GM19193 (cell line): Measurements from ENCODE around the gene CNOT1.

Experiments
- POLR2A ChIP-seq: IDR thresholded peaks from 4 replicates; pipeline ENCODE4 v1.6.1; 2011; ENCODE audit not compliant: insufficient read depth, insufficient read length; ENCODE audit errors: extremely low read depth

The CNOT1 gene

DNA sequence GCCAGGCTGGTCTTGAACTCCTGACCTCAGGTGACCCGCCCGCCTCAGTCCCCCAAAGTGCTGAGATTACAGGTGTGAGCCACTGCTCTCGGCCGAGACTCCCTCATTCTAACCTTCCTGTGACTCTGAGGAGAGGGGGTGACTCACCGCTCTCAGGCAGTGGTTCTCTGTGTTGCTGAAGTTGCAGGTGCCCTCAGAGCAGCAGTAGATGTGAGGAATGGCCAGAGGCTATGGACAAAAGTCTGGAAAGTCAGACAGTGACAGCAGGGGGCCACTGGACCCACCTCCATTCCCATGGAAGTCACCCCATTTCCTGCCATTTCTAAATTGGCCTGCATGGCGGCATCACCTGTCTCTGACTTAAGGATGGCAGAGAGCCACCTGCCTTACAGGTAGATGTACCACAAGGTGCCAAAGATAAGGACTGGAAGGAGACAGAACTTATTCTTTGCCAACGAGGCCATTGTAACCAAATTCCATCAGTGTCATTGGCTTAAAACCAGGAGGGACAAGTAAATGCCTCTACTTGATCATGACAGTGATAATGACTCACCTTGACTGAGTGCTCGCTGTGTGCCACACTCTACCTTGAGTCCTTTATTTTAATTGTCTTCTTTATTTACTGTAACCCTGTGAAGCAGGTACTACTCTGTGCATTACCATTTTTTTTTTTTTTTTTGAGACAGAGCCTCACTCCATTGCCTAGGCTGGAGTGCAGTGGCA, 15.3 kb upstream of the CNOT1 start:
- no peak for TF ChIP-seq POLR2A

DNA sequence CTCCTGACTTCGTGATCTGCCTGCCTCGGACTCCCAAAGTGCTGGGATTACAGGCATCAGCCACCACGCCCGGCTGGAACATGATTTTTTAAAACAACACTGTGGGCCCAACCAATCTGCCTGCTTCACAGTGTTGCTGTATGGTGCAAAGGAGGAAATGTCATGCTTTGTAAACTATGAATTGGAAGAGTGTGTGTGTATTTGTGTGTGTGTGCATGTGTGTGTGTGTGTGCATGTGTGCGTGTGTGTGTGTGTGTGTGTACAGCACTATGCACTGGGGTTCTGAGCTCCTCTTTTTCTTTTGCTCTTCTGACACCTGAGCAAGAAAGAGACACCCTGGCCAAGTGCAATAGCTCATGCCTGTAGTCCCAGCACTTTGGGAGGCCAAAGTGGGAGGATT, 14.5 kb upstream of the CNOT1 start:
- TF ChIP-seq POLR2A = no peak

DNA sequence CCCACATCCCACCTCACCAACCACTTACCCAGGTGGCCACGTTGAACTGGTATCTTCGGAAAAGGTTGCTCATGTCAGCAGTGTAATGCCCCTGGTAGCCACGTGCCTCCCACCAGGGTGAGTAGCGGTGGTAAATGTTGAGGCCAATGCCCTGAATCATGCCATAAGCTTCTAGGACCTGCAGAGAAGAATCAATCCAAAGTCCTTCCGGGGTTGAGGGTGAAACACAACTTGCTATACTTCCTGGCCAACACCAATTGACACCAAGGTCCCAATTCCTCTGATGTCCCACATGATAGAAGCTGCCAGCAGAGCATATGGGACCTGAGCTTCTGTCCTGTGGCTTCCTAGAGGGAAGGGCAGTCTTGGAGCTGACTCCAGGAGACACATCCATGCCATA, 11.3 kb upstream of the CNOT1 start:
- TF ChIP-seq POLR2A = no peak

- no peak for TF ChIP-seq POLR2A
Measured at GRCh38 chr16:58639836-58640235, 10.2 kb upstream of the CNOT1 start.

DNA sequence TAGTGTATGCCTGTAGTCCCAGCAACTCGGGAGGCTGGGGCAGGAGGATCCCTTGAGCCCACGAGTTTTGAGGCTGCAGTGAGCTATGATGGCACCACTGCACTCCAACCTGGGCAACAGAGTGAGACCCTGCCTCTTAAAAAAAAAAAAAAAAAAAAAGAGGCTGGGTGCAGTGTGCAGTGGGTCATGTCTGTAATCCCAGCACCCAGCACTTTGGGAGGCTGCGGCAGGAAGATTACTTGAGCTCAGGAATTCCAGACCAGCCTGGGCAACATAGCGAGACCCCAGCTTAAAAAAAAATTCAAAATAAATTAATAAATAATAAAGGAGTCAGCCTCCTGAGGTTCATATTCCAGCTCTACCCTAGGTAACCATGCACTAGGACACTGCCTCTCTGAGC, 9.6 kb upstream of the CNOT1 start:
- no peak for TF ChIP-seq POLR2A

GRCh38 chr16:58638148-58639036, 8.8 kb upstream of the CNOT1 start:
- TF ChIP-seq POLR2A = no peak

DNA sequence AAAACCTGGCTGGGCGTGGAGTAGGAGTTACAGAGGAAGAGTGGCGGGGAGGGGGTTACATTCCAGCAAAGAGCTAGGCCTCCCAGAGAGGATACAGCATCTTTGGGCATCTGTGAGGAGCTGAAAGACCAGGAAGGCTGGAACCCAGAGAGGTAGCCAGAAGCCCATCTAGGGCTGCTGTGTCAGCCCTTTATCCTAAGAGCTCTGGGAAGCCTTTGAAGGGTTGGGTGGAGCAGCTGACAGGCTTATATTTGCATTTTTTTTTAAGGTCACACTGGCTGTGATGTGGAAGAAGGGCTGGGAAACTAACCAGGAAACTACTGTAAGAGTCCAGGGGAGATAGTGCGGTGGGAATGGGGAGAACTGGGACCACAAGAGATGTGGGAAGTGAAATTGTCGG, 6.8 kb upstream of the CNOT1 start:
- no peak for TF ChIP-seq POLR2A

GRCh38 chr16:58635502-58635901, 5.9 kb upstream of the CNOT1 start:
- no peak for TF ChIP-seq POLR2A

GRCh38 chr16:58634265-58634802, 4.7 kb upstream of the CNOT1 start:
- TF ChIP-seq POLR2A = no peak

DNA sequence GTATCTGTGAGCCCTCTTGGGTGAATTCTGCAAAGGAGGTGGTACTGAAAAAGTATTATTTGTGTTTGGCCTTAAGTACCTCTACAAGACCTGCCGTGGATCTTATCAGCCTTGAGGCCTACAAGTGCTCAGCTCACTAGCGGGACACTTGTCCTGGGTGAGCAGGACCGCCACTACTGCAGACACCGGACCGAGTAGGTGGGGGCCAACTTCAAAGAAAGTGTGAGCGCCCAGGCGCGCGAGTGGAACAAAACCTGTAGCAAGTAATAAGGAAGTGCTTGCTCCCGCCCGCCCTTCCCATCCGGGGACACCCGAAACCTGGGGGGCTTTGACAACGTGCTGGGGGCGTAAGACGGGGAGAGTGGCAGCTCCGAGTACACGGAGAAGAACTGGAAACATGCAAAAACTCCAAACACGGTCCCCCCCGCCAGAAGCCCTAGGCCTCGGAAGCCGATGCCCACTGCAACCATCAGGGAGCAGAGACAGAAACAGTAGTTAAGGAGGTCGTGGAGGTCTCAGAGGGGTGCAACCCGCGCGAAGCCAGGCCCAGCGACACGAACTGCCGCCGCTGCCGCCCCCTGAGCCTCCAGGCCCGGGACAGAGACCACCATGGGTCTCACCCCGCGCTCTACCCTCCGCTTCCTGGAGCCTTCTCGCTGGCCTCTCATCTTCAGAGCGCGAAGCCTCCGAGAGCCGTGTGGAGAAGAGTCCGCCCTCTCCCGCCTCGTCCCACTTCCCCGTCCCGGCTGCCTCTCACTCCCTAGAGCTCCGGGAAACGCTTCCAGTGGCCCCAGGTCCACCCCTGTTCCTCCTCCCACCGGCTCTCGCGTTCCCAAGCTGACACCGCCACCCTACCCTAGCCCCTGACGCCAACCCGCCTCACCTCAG, 537 bp downstream of the CNOT1 start:
- no peak for TF ChIP-seq POLR2A

GRCh38 chr16:58624209-58624608, 5.4 kb downstream of the CNOT1 start:
- TF ChIP-seq POLR2A = no peak

DNA sequence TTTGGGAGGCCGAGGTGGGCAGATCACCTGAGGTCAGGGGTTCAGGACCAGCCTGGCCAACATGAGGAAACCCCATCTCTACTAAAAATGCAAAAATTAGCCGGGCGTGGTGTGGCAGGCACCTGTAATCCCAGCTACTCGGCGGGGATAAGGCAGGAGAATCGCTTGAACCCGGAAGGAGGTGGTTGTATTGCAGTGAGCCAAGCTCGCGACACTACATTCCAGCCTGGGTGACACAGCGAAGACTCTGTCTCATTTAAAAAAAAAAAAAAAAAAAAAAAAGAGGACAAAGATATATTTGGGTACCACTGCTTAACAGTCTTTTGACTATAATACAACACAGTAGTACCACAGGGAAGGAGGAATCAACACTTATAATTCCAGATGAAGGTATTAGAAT, 9.2 kb downstream of the CNOT1 start:
- no peak for TF ChIP-seq POLR2A

DNA sequence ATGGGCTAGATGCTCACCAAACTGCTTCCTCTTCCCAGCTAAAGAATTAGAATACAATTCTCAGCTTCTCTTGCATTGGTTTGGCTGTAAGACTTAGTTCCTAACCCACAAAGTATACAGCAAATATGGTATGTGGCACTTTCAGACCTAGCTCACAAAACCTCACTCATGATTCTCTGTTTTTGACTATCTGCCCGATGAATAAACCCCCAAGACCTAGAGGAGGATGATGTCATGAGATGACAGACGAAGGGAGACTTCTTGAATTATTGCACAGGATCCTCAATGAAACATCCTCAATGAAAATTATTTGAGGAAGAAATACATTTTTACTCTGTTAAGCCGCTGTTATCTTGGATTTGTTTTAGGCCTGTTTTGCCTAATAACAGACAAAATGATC, 14.3 kb downstream of the CNOT1 start:
- TF ChIP-seq POLR2A = no peak

- TF ChIP-seq POLR2A = no peak
Measured at GRCh38 chr16:58614860-58615259, 14.8 kb downstream of the CNOT1 start.

GRCh38 chr16:58614212-58614611, 15.4 kb downstream of the CNOT1 start:
- no peak for TF ChIP-seq POLR2A
